NB4 (cell line): ENCODE measurements around the gene BRD7.
A peak's percentile ranks its signal among the peaks of the same experiment; 100 is the strongest.

ENCODE experiments used
- DNase-seq: peaks from one replicate; pipeline ENCODE4 v3.0.0; 2010; ENCODE audit warnings: low read depth
- H3K4me3 ChIP-seq: one replicate; pipeline ENCODE4 v1.5.1; 2011; ENCODE audit warnings: mild to moderate bottlenecking, low read depth, low read length, moderate library complexity
- MAX ChIP-seq: IDR thresholded peaks from 2 replicates; pipeline ENCODE4 v1.6.1; 2011; ENCODE audit warnings: low read depth, low read length
- MYC ChIP-seq: IDR thresholded peaks from 2 replicates; pipeline ENCODE4 v1.6.1; 2011; ENCODE audit warnings: low read depth, low read length
- POLR2A ChIP-seq: IDR thresholded peaks from 2 replicates; pipeline ENCODE4 v1.6.1; 2011; ENCODE audit warnings: mild to moderate bottlenecking; ENCODE audit not compliant: insufficient read length; ENCODE audit errors: extremely low read depth
- TF ChIP-seq, protein P1 (sequence below): IDR thresholded peaks from one replicate; pipeline ENCODE4 v1.5.1; 2012; ENCODE audit warnings: low read depth, low read length

The BRD7 gene

DNA sequence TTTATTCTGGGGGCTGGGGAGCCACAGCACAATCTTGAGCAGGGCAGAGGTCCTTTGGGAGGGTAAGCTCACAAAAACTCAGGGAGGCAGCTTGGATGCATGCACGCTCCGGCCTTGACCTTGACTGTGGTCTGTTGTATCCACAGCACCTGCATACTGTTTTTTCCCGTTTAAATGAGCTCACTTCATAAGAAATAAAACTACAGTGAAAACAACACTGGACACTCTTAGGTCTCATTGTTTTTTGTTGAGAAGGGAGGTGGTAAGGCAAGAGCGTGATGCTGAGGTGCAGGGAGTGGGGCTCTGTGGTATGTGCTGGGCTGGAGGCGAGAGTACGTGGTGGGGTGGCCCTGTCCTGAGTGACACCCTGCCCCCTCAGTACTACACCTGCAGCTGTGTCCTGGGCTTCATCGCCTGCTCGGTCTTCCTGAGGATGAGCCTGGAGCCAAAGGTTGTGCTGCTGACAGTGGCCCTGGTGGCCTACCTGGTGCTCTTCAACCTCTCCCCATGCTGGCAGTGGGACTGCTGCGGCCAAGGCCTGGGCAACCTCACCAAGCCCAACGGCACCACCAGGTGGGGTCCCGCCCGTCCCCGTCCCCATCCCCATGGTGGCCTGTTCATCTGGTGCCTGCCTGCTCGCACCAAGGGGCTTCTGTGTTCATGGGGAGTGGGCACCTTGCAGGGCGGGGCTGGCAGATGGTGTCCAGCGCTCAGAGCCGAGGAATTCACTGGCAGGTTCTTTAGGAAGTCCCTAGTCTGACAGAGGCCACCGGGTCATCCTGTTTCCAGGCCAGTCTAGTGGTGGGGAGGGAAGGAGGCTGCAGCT lies 58.3 kb downstream of the BRD7 start:
- no peak for TF ChIP-seq POLR2A
- no peak for DNase-seq
- no peak overlapping the region for H3K4me3 ChIP-seq

GRCh38 chr16:50309527-50310307 lies 59.1 kb downstream of the BRD7 start:
- no peak overlapping the region for H3K4me3 ChIP-seq
- TF ChIP-seq MAX (peak; percentile 6; the same call in 1 of the 2 replicates), MYC (no peak)
- DNase-seq, result peak; percentile 66

DNA sequence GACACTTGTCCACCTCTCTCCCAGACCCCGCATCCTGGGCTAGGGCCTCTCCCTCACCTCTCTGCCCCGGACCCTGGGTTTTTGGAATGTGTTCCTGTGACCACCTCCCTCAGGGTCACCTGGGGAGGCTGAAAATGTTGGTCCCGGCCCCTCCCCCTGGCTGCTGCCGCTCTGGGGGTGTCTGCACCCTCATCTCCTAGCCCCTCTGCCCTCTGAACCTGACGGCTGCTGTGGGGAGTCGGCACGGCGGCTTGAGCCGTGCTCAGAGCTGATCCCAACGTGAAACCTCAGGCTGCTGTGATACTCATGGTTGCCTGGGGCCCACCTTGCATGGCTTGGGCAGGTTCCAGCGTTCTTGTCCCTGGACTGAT lies 59.6 kb downstream of the BRD7 start:
- TF ChIP-seq POLR2A (no peak), MAX (no peak), MYC (no peak)
- TF ChIP-seq, protein P1, sequence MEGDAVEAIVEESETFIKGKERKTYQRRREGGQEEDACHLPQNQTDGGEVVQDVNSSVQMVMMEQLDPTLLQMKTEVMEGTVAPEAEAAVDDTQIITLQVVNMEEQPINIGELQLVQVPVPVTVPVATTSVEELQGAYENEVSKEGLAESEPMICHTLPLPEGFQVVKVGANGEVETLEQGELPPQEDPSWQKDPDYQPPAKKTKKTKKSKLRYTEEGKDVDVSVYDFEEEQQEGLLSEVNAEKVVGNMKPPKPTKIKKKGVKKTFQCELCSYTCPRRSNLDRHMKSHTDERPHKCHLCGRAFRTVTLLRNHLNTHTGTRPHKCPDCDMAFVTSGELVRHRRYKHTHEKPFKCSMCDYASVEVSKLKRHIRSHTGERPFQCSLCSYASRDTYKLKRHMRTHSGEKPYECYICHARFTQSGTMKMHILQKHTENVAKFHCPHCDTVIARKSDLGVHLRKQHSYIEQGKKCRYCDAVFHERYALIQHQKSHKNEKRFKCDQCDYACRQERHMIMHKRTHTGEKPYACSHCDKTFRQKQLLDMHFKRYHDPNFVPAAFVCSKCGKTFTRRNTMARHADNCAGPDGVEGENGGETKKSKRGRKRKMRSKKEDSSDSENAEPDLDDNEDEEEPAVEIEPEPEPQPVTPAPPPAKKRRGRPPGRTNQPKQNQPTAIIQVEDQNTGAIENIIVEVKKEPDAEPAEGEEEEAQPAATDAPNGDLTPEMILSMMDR, result no peak
- H3K4me3 ChIP-seq, result no peak overlapping the region
- no peak for DNase-seq

DNA sequence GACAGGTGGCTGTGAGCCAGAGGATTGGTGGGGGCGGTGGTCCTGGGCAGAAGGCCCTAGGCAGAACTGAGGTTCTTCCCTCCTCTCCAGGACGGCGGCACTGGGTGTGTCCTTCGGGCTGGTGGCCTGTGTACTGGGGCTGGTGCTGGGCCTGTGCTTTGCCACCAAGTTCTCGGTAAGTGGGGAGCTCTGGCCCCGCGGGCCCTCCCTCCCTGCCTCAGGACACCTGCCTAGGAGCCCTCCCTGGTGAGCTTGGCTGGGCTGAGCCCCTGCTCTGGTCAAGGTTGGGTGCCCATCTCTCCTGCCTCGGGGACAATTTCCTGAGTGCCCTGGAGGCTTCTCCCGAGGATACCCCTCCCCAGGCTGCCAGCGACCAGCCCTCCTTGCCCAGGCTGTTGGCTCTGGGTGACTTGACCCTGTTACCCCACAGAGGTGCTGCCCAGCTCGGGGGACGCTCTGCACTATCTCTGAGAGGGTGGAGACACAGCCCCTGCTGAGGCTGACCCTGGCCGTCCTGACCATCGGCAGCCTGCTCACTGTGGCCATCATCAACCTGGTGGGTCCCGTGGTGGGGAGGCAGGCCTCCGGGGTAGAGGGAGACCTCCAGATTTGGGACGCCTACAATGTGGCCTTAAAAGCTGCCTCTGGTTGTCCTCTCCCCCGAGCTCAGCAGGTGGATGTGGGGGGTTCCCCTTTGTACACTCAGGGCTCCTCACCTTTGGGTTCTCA lies 60.4 kb downstream of the BRD7 start:
- no peak for DNase-seq
- no peak for TF ChIP-seq MAX
- TF ChIP-seq, protein P1, result no peak
- TF ChIP-seq MYC, result no peak
- no peak for TF ChIP-seq POLR2A
- H3K4me3 ChIP-seq, result no peak overlapping the region

DNA sequence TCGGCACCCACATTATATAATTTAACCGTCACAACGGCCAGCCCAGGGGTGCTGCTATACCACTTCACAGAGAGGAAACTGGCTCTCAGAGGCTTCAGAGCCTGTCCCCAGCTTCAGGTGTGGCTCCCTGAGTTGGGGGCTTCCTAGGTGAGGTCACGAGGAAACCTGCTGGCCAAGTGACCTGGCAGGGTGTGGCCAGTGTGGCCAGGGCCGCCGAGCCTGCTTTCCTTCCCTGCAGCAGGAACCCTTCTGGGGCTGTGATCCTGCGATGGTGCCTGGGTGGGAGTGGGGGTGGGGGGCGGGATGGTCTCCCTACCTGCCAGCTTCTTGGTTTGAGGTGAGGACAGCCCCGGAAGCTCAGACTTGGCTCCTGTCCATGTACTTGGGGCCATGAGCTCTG lies 62.5 kb downstream of the BRD7 start:
- no peak overlapping the region for H3K4me3 ChIP-seq
- TF ChIP-seq POLR2A (no peak), MAX (no peak), MYC (no peak)
- TF ChIP-seq, protein P1, result no peak
- no peak for DNase-seq

DNA sequence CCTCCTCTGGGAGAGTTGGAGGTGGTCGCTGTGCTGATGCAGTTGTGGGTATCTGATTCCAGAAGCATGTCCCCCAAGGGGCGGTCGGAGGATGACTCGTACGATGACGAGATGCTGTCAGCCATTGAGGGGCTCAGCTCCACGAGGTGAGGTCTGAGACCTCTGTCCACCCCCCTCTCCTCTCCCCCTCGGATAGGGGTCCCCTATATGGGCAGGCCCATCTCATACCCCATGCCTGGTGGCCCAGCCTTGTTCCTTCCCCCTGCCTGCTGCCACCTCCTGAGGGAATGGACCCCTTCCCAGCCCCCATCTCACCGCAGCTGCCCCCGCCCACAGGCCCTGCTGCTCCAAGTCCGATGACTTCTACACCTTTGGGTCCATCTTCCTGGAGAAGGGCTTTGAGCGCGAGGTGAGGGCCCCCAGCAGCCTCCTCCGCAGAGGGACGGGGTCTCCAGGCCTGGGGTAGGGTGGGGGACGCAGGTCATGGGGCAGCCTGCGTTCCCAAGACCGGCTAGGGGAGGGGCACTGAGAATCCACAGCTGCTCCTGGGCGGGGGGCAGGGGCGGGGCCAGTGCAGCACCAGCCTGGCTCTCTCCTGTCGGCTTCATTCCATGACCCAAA lies 63.2 kb downstream of the BRD7 start:
- peak; percentile 37 for DNase-seq
- TF ChIP-seq MAX (no peak), POLR2A (no peak), MYC (no peak)
- TF ChIP-seq, protein P1, result no peak
- no peak overlapping the region for H3K4me3 ChIP-seq
